IPS DF 6.9 (cell line): ENCODE results near the gene TVP23A.
A peak's percentile ranks its signal among the peaks of the same experiment; 100 is the strongest.

ENCODE experiments used
- DNase-seq: peaks from one replicate; pipeline ENCODE4 v3.0.0-alpha.2; 2013; ENCODE audit warnings: low read depth, low spot score
- H3K27ac ChIP-seq: one replicate; pipeline ENCODE4 v1.5.1; 2013; ENCODE audit warnings: low read length, control low read depth
- H3K27me3 ChIP-seq: 2 replicates; pipeline ENCODE4 v1.6.1; 2013; ENCODE audit warnings: mild to moderate bottlenecking, low read length; ENCODE audit not compliant: control insufficient read depth, insufficient read depth
- H3K36me3 ChIP-seq: 2 replicates; pipeline ENCODE4 v1.6.1; 2013; ENCODE audit warnings: low read length; ENCODE audit not compliant: control insufficient read depth, insufficient read depth
- H3K4me1 ChIP-seq: 2 replicates; pipeline ENCODE4 v1.6.1; 2013; ENCODE audit warnings: low read length; ENCODE audit not compliant: control insufficient read depth, insufficient read depth
- H3K4me3 ChIP-seq: 2 replicates; pipeline ENCODE4 v1.5.1; 2013; ENCODE audit warnings: mild to moderate bottlenecking, low read length
- H3K9me3 ChIP-seq: 2 replicates; pipeline ENCODE4 v1.6.1; 2013; ENCODE audit warnings: low read length, inconsistent platforms; ENCODE audit not compliant: control insufficient read depth, insufficient read depth
- WGBS: extraction: QIAGEN DNeasy Blood & Tissue Kit; methylation state at CpG from one replicate; pipeline ENCODE4 v1.1.7; 2013; ENCODE audit warnings: mixed read lengths, missing lambda C conversion rate; ENCODE audit not compliant: insufficient read length, insufficient coverage; 5-methylcytosine and 5-hydroxymethylcytosine counted together

Gene TVP23A

DNA sequence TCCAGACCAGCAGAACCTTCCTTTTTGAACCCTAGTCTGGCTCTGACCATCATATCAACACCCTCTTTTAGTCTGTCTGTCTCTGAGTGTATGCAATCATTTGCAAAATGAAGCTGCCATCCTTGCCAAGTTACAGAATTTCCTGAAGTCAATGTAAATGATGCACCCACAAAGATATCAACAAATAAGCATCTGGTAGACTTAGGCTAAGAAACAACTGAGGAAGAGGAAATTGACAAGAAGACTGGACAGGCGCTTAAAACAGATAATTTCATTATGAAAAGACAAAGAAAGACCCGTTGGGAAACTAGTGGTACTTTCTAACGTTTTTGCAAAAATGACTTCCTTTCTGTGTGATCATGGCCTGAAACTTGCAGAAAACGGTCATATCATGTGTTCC lies 33.7 kb upstream of the TVP23A start:
- no peak overlapping the region for H3K27ac ChIP-seq

DNA sequence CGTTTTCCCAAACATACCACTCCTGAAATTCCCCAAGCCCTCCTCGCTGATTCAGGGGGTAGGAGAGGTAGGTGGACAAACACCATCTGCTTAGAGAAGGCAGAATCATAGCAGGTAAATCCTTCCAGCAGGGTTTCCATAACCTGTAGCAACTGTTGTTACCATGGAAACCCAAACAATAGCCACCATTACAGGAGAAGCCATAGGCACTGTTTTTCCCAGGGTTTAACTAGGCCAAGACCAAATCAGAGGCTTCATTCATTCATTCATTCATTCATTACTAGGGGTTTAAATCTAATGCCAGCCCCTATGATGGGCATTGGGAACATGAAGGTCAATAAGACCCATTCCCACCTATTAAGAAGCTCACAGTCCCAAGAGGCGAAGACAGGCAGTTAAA lies 32.9 kb upstream of the TVP23A start:
- WGBS, result no CpG with 5 or more reads among the region's 3 CpGs
- DNase-seq, result peak; percentile 7

More for the DNA sequence above, 33.7 kb upstream of the TVP23A start:
- DNase-seq, result no peak
- H3K4me3 ChIP-seq, result no peak overlapping the region
- no peaks in the 10 kb centered on the region; the same call in 1 of the 2 replicates for H3K4me1 ChIP-seq
- WGBS, result no CpG with 5 or more reads among the region's 4 CpGs
- H3K36me3 ChIP-seq, result no peaks in the 10 kb centered on the region
- no peaks in the 10 kb centered on the region for H3K27me3 ChIP-seq
- no peaks in the 10 kb centered on the region for H3K9me3 ChIP-seq

DNA sequence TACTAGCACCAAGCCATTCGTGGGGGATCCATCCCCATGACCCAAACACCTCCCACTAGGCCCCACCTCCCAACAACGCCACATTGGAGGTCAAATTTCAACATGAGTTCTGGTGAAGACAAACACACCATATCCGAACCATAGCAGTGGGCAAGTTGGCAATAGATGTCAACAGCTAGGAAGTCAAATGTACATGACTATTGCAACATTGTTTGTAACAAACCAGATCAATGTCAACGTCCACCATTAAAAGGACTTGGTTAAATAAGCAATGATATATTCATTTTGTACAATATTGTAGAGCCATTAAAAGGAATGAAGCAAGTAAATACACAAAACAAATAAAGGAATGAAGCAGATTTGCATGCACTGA lies 31.9 kb upstream of the TVP23A start:
- DNase-seq, result no peak
- Histone ChIP-seq H3K4me1 (no peaks in the 10 kb centered on the region; the same call in 1 of the 2 replicates), H3K27me3 (no peaks in the 10 kb centered on the region), H3K36me3 (no peaks in the 10 kb centered on the region), H3K27ac (no peak overlapping the region), H3K4me3 (no peak overlapping the region), H3K9me3 (no peaks in the 10 kb centered on the region)
- WGBS, result no CpG with 5 or more reads among the region's 4 CpGs

More for the DNA sequence above, 32.9 kb upstream of the TVP23A start:
- no peak overlapping the region for H3K4me3 ChIP-seq
- H3K27ac ChIP-seq, result no peak overlapping the region
- no peaks in the 10 kb centered on the region for H3K36me3 ChIP-seq
- no peaks in the 10 kb centered on the region; the same call in 1 of the 2 replicates for H3K4me1 ChIP-seq
- no peaks in the 10 kb centered on the region for H3K27me3 ChIP-seq
- no peaks in the 10 kb centered on the region for H3K9me3 ChIP-seq

DNA sequence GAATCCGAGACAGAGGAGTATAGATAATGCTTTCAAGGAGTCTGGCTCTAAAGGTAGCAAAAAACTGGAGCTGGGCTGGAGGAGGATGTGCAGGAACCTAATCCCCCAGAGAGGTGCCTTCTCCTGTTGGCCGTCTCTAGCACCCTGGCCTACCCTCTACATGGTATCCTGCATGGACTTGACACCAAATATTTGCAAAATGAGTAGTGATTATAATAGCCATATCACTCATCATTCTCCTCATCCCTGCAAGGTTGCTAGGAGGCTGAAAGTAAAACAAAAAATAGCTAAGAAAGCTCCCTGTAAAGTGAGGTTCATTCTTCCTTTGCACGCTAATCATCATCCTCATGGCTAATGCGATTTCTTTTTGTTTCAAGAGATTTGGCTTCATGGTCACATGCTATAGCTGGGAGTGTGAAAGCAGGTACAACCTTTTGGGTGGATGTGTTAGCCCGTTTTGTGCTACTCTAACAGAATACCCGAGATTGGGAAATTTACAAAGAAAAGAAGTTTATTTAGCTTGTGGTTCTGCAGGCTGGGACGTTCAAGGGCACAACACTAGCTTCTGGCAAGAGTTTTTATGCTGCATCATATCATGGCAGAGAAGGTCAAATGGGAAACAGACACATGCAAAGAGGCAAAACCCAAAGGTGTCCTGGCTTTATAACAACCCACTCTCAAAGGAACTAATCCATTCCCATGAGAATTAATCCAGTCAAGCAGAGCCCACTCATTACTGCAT lies 31.3 kb upstream of the TVP23A start:
- WGBS, result no CpG with 5 or more reads among the region's 7 CpGs
- H3K27ac ChIP-seq, result no peak overlapping the region

DNA sequence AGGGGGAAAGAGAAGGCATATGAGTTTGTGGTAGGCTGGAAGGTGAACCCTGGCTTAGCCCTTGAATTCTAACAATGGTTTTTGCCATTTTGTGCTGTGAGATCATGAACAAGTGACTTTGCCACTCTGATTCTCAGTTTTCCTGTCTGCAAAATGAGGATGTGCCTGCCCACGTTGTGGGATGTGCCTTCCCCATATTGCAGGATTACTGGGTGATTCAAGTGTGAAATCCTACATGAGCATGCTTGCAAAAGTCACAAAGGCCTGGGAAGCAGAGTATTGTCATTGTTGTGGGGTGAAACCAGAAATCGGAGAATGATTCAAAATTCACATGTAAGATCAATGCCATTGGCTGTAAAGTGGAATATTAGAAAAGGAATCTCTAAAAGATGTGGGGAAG lies 28.6 kb upstream of the TVP23A start:
- DNase-seq, result no peak
- Histone ChIP-seq H3K27me3 (no peaks in the 10 kb centered on the region), H3K27ac (no peak overlapping the region), H3K9me3 (no peaks in the 10 kb centered on the region), H3K4me3 (no peak overlapping the region), H3K36me3 (no peaks in the 10 kb centered on the region), H3K4me1 (no peaks in the 10 kb centered on the region; the same call in 1 of the 2 replicates)
- no CpG with 5 or more reads among the region's 2 CpGs for WGBS

More for the DNA sequence above, 31.3 kb upstream of the TVP23A start:
- Histone ChIP-seq H3K36me3 (no peaks in the 10 kb centered on the region), H3K4me3 (no peak overlapping the region), H3K27me3 (no peaks in the 10 kb centered on the region), H3K4me1 (no peaks in the 10 kb centered on the region; the same call in 1 of the 2 replicates), H3K9me3 (no peaks in the 10 kb centered on the region)
- DNase-seq, result no peak

DNA sequence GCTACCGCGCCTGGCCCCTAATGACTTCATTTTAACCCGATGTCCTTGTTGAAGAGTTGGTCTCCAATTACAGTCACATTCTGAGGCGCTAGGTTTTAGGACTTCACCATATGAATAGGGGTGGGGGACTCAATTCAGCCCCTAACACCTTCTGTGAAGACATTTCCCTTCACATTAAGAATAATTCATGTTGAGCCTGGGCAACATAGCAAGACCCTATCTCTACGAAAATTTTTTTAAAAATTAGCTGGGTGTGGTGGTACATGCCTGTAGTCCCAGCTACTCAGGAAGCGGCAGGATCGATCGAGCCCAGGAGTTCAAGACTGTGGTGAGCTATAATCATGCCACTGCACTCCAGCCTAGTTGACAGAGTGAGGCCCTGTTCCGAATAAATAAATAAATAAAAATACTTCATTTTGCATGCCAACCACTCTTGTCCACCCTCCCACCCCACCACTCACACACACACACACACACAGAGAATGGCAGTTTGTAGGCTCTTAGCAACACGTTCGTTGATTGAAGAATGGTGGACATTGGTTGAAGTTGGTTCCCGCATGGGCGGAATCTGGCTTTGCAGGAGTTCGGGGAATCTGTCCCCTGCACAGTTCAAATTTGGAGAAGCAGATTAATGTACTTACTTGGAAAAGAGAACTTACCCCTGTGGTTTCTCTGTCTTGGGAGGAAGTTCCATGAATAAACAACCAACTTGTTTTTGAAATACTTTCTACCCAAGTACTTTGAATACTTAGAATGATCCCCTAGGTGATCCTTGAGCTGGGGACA lies 27.8 kb upstream of the TVP23A start:
- no peak overlapping the region for H3K27ac ChIP-seq
- no peaks in the 10 kb centered on the region; the same call in 1 of the 2 replicates for H3K4me1 ChIP-seq
- DNase-seq, result no peak
- H3K36me3 ChIP-seq, result no peaks in the 10 kb centered on the region
- WGBS, result no CpG with 5 or more reads among the region's 14 CpGs
- no peaks in the 10 kb centered on the region for H3K9me3 ChIP-seq
- no peak overlapping the region for H3K4me3 ChIP-seq
- no peaks in the 10 kb centered on the region for H3K27me3 ChIP-seq

DNA sequence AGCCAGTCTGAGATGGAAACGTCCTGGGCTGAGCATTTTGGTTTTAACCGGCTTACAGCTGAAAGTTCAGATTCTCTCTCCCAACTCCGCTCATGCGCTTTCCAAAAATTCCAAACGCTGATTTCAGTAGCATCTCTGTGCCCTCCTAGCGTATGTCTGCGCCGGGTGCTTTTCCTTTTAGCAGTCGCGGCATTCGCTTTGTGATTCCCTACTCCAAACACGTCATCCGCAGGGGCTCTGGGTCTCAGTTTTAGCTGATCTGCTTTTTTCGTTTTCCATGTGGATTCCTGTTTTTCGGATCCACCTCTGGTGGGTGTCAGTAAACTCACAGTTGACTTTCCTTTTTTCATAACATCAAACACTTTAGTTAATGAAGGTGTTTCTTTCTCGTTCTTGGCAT lies 22.1 kb upstream of the TVP23A start:
- Histone ChIP-seq H3K4me1 (no peaks in the 10 kb centered on the region), H3K36me3 (no peaks in the 10 kb centered on the region), H3K4me3 (no peak overlapping the region), H3K9me3 (no peaks in the 10 kb centered on the region), H3K27ac (no peak overlapping the region), H3K27me3 (no peaks in the 10 kb centered on the region)
- DNase-seq, result no peak
- WGBS, result no CpG with 5 or more reads among the region's 16 CpGs

DNA sequence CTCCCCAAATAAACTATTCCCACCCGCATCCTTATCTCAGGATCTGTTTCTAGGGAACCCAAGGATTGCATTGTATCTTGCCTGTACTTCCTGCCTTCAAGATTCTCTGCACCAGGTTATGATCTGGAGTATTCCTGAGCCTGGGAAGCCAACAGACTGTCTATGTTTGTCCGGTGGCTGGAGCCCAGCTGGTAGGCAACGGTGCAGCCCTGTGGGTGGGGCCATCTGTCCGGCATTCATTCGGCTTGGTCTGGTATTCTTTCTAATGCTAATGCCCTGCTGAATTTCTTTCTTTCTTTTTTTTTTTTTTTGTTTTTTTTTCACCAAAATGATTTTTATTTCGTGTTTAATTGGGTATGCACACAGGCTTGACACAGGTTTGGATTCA lies 20.7 kb upstream of the TVP23A start:
- Histone ChIP-seq H3K4me1 (no peaks in the 10 kb centered on the region), H3K27ac (no peak overlapping the region), H3K4me3 (no peak overlapping the region), H3K27me3 (no peaks in the 10 kb centered on the region), H3K36me3 (no peaks in the 10 kb centered on the region), H3K9me3 (no peaks in the 10 kb centered on the region)
- WGBS, result no CpG with 5 or more reads among the region's 6 CpGs
- DNase-seq, result no peak

DNA sequence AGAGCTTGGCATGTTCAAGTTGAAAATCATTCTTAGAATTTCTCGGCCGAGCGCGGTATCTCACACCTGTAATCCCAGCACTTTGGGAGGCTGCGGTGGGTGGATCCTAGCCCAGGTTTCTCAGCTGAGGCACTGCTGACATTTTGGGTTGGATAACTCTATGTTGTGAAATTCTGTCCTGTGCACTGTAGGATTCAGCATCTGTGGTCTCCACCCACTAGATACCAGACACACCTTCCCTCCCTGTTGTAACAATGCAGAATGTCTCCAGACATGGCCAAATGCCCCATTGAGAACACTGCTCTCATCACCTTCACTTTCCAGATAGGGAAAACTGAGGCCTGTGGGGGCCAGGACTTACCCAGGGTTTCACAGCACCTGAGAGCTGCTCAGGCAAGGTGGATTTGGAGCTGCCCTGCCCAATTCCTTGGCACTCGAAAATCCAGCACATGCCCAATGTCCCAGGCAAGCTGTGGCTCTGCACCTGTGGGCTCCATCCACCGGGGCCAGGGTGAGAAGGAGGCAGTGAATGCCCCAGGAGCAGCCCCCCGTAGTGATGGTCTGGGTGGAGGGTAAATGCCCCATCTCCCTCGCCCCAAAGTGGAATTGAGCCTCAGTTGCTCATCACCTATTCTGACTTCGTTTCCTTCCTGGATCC lies 20.2 kb upstream of the TVP23A start:
- H3K36me3 ChIP-seq, result no peaks in the 10 kb centered on the region
- no peak overlapping the region for H3K27ac ChIP-seq
- H3K4me3 ChIP-seq, result no peak overlapping the region
- no peaks in the 10 kb centered on the region for H3K27me3 ChIP-seq
- H3K9me3 ChIP-seq, result no peaks in the 10 kb centered on the region
- WGBS, result no CpG with 5 or more reads among the region's 10 CpGs
- DNase-seq, result no peak
- no peaks in the 10 kb centered on the region for H3K4me1 ChIP-seq

DNA sequence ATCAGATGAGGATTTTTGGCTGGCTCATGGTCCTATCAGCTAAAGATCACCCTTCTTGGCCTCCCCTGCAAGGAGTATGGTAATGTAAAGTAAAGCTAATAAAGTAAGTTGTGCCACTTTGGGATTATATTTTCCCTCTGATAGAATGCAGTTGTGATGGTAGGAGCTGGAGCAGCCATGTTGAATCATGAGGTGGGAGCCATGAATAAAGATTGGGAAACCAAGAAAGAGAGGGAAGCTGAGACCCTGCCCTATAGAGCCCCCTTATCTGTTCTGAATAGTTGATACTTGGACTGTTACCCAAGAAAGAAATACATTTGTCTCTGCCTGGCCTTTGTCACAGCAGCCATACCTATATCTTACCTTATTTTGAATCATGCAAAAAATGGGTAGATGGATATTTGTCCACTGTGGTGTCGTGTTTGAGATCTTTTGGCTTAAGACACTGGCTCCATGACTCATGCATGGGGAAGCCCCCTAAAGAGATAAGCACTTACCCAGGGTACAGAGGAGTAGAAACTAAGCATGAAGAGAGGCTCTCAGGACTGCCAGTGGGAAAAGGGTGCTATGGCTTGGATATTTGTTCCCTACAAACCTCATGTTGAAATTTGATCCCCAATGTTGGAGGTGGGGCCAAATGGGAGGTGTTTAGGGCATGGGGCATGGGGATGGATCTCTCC lies 17.7 kb upstream of the TVP23A start:
- Histone ChIP-seq H3K36me3 (no peaks in the 10 kb centered on the region), H3K9me3 (no peaks in the 10 kb centered on the region), H3K27ac (no peak overlapping the region), H3K27me3 (no peaks in the 10 kb centered on the region), H3K4me1 (no peaks in the 10 kb centered on the region), H3K4me3 (no peak overlapping the region)
- WGBS, result no CpG with 5 or more reads among the region's 1 CpG
- no peak for DNase-seq
